ENCODE measurements around the gene CRELD2. TPM values are rescaled to one million over a fixed set of nuclear protein-coding genes. Genes with fewer than 3 reads are reported as not detected.
A peak's percentile ranks its signal among the peaks of the same experiment; 100 is the strongest.

CRELD2 gene
- total RNA-seq, 4 donors from 2014 or later = 50.3 to 244 (median 154) TPM

GRCh38 chr22:49961005-49961600, 42.7 kb downstream of the CRELD2 start:
- no peaks in the 10 kb centered on the region for H3K27me3 ChIP-seq
- peaks cover 20 to 29% of the 10 kb centered on the region in 2 donors for H3K36me3 ChIP-seq
- intact Hi-C loops (cut with DNase I) = no loop called here
- no CpG with 5 or more reads among the region's 84 CpGs for WGBS, 2 donors
- TF ChIP-seq CTCF (IDR thresholded peaks at IDR 0.05) (no peak), POLR2A (IDR thresholded peaks at IDR 0.05) (peak in 1 of 2 donors; percentile 31)
- peak overlapping the region; percentile 96 to 97 (median 97) for H3K27ac ChIP-seq
- DNase-seq = peak; percentile 59
- peaks cover 30 to 49% of the 10 kb centered on the region in 2 donors for H3K4me1 ChIP-seq
- peak overlapping the region; percentile 83 to 96 (median 87) for H3K4me3 ChIP-seq (replicated peaks in 1 of 3)
- no peaks in the 10 kb centered on the region for H3K9me3 ChIP-seq

GRCh38 chr22:49961601-49962011, 43.2 kb downstream of the CRELD2 start:
- DNase-seq = no peak
- Histone ChIP-seq H3K4me1 (peaks cover 35 to 54% of the 10 kb centered on the region in 2 donors), H3K36me3 (peaks cover 20 to 29% of the 10 kb centered on the region in 2 donors), H3K27me3 (no peaks in the 10 kb centered on the region), H3K9me3 (no peaks in the 10 kb centered on the region), H3K4me3 (replicated peaks in 1 of 3) (peak overlapping the region; percentile 83 to 96 (median 87)), H3K27ac (peak overlapping the region; percentile 96 to 97 (median 97))
- intact Hi-C loops (cut with DNase I) = no loop called here
- TF ChIP-seq POLR2A (IDR thresholded peaks at IDR 0.05) (no peak), CTCF (IDR thresholded peaks at IDR 0.05) (no peak)
- 0% methylated on average over 14 of the region's 49 CpGs; no CpG with 5 or more reads in 1 of the 2 donors for WGBS, 2 donors

GRCh38 chr22:49962012-49962750, 43.7 kb downstream of the CRELD2 start:
- peaks cover 20 to 29% of the 10 kb centered on the region in 2 donors for H3K36me3 ChIP-seq
- no peaks in the 10 kb centered on the region for H3K9me3 ChIP-seq
- peak overlapping the region; percentile 96 to 97 (median 97) for H3K27ac ChIP-seq
- TF ChIP-seq CTCF (IDR thresholded peaks at IDR 0.05) (no peak), POLR2A (IDR thresholded peaks at IDR 0.05) (peak in 1 of 2 donors; percentile 64)
- H3K27me3 ChIP-seq = no peaks in the 10 kb centered on the region
- H3K4me3 ChIP-seq (replicated peaks in 1 of 3) = peak overlapping the region; percentile 83 to 96 (median 87)
- 34 to 73% methylated on average over 6 to 13 of the region's 70 CpGs for WGBS, 2 donors
- H3K4me1 ChIP-seq = peaks cover 41 to 60% of the 10 kb centered on the region in 2 donors
- DNase-seq = peak; percentile 88 to 89
- intact Hi-C loops (cut with DNase I) = no loop called here

- H3K4me1 ChIP-seq = peaks cover 49 to 68% of the 10 kb centered on the region in 2 donors
- TF ChIP-seq CTCF (IDR thresholded peaks at IDR 0.05) (no peak), POLR2A (IDR thresholded peaks at IDR 0.05) (no peak)
- H3K36me3 ChIP-seq = peaks cover 20 to 29% of the 10 kb centered on the region in 2 donors
- intact Hi-C loops (cut with DNase I) = no loop called here
- H3K9me3 ChIP-seq = no peaks in the 10 kb centered on the region
- 79 to 83% methylated on average over 35 to 45 of the region's 63 CpGs for WGBS, 2 donors
- H3K4me3 ChIP-seq (replicated peaks in 1 of 3) = peak overlapping the region in 2 of 3 donors; percentile 17 to 83
- DNase-seq = peak in 1 of 2 donors; percentile 20
- no peaks in the 10 kb centered on the region for H3K27me3 ChIP-seq
- peak overlapping the region; percentile 96 to 97 (median 97) for H3K27ac ChIP-seq
These were observed 44.6 kb downstream of the CRELD2 start for GRCh38 chr22:49962751-49963646.

All from thyroid gland (tissue), 4 donors.